Sciatic nerve (tissue), 1 donor: Measurements from ENCODE around the gene GFRA4. TPM values are rescaled to one million over a fixed set of nuclear protein-coding genes. Genes with fewer than 3 reads are reported as not detected.

Experiments used
- total RNA-seq: library from RNA; stranded (reverse); fragmentation: NEBNext Ultra II Directional; extraction: Animal tissue kit (Norgen Biotek cat#: 25700); gene quantifications from one replicate; pipeline ENCODE4 v1.2.1, GENCODE V29; 2021
- donor health status: DM: no; HTN: no; CAD: no.

The GFRA4 gene
- total RNA-seq, 1 donor from 2014 or later, result not detected

Other genes with a start within 250 kb of the GFRA4 start
- 31.5 TPM for gene ATRN, start 192.4 kb downstream of the GFRA4 start, total RNA-seq
- 117 TPM for gene ADAM33, start 18.6 kb upstream of the GFRA4 start, total RNA-seq
- 19.2 TPM for gene SIGLEC1, start 49.2 kb upstream of the GFRA4 start, total RNA-seq
- 20.4 TPM for gene HSPA12B, start 69.3 kb upstream of the GFRA4 start, total RNA-seq
- gene ADISSP, start 104.4 kb upstream of the GFRA4 start, total RNA-seq, result 25.7 TPM
- not detected for gene SPEF1, start 118.0 kb upstream of the GFRA4 start, total RNA-seq
- gene CENPB, start 123.3 kb upstream of the GFRA4 start, total RNA-seq, result 71.0 TPM
- 55.2 TPM for gene CDC25B, start 132.9 kb upstream of the GFRA4 start, total RNA-seq
- gene AP5S1, start 157.1 kb upstream of the GFRA4 start, total RNA-seq, result 8.4 TPM
- 37.8 TPM for gene MAVS, start 183.4 kb upstream of the GFRA4 start, total RNA-seq
- gene PANK2, start 226.0 kb upstream of the GFRA4 start, total RNA-seq, result 48.5 TPM